Esophagus muscularis mucosa (tissue), 4 donors: ENCODE results near the gene APOD. TPM values are rescaled to one million over a fixed set of nuclear protein-coding genes. Genes with fewer than 3 reads are reported as not detected.

ENCODE experiments used
- DNase-seq: peaks from one replicate; pipeline ENCODE4 v3.0.0-alpha.2; 2017; ENCODE audit errors: extremely low spot score
- H3K27ac ChIP-seq, 4 donors: fragments of 200-600 bp; sonication (generic); replicated peaks in 1 of 4; 1 replicate in 3 of 4; 2 replicates in 1 of 4; pipeline ENCODE4 v1.5.1; 2016 to 2019; ENCODE audit warnings: mild to moderate bottlenecking in 1 of 4
- H3K27me3 ChIP-seq, 4 donors: fragments of 200-600 bp; sonication (generic); one replicate each; pipeline versions ENCODE4 v1.5.1 to v1.6.0; 2016 to 2019
- H3K36me3 ChIP-seq, 4 donors: fragments of 200-600 bp; sonication (generic); one replicate each; pipeline ENCODE4 v1.5.1; 2016 to 2019
- H3K4me1 ChIP-seq, 4 donors: fragments of 200-600 bp; sonication (generic); one replicate each; pipeline ENCODE4 v1.5.1; 2016 to 2019
- H3K4me3 ChIP-seq, 4 donors: fragments of 200-600 bp; sonication (generic); 1 replicate in 2 of 4; 2 replicates in 2 of 4; pipeline ENCODE4 v1.5.1; 2016 to 2019; ENCODE audit warnings: mild to moderate bottlenecking in 4 of 4, moderate library complexity in 1 of 4
- H3K9me3 ChIP-seq, 4 donors: fragments of 200-600 bp; sonication (generic); 1 replicate in 3 of 4; 2 replicates in 1 of 4; pipeline ENCODE4 v1.5.1; 2016 to 2019
- CTCF ChIP-seq, 3 experiments: fragments of 200-600 bp in 2 of 3; fragments of 450-650 bp in 1 of 3; sonication (generic) in 2 of 3; IDR thresholded peaks; one replicate each; pipeline ENCODE4 v1.5.1; 2017 to 2019; ENCODE audit warnings: antibody characterized with exemption in 3 of 3, mild to moderate bottlenecking in 2 of 3, moderate library complexity in 1 of 3
- EP300 ChIP-seq: sonication (generic); formaldehyde crosslinking; IDR thresholded peaks from one replicate; pipeline ENCODE4 v1.6.1; 2017; ENCODE audit warnings: antibody characterized with exemption
- POLR2A ChIP-seq: fragments of 450-650 bp; IDR thresholded peaks from one replicate; pipeline ENCODE4 v1.6.1; 2017; ENCODE audit warnings: antibody characterized with exemption, moderate library complexity, mild to moderate bottlenecking, low read depth
- POLR2AphosphoS5 ChIP-seq, 2 donors: sonication (generic); formaldehyde crosslinking; IDR thresholded peaks; one replicate each; pipeline ENCODE4 v1.6.1; 2017; ENCODE audit warnings: antibody characterized with exemption in 2 of 2
- WGBS: methylation state at CpG from one replicate; pipeline ENCODE4 v1.1.5; 2018; 5-methylcytosine and 5-hydroxymethylcytosine counted together
- intact Hi-C: fragments of 100-400 bp; cut with DNase I; formaldehyde crosslinking; loops from one replicate; pipeline ENCODE4 v1.15.1; 2023
- total RNA-seq, 4 donors: library from RNA; depleted of rRNA; stranded (reverse); fragments of >200 nt; gene quantifications; one replicate each; pipeline versions ENCODE4 v1.1.0 to v1.2.1, GENCODE V29; 2016

APOD gene
- total RNA-seq, 4 donors from 2014 or later, result 355 to 591 (median 523) TPM

GRCh38 chr3:195553268-195553667 is 30.5 kb downstream of the APOD start:
- intact Hi-C loops, result no loop called here
- DNase-seq, result peak; percentile 60
- TF ChIP-seq CTCF (IDR thresholded peaks at IDR 0.05) (no peak), EP300 (no peak), POLR2AphosphoS5 (IDR thresholded peaks at IDR 0.05) (no peak), POLR2A (no peak)
- Histone ChIP-seq H3K27me3 (peaks cover 0 to 7% (median 0%) of the 10 kb centered on the region in 4 donors), H3K36me3 (no peaks in the 10 kb centered on the region), H3K4me3 (no peak overlapping the region), H3K9me3 (no peaks in the 10 kb centered on the region), H3K4me1 (peaks cover 0 to 18% (median 8%) of the 10 kb centered on the region in 4 donors), H3K27ac (no peak overlapping the region)
- 88% methylated on average over 7 of the region's 7 CpGs for WGBS

DNA sequence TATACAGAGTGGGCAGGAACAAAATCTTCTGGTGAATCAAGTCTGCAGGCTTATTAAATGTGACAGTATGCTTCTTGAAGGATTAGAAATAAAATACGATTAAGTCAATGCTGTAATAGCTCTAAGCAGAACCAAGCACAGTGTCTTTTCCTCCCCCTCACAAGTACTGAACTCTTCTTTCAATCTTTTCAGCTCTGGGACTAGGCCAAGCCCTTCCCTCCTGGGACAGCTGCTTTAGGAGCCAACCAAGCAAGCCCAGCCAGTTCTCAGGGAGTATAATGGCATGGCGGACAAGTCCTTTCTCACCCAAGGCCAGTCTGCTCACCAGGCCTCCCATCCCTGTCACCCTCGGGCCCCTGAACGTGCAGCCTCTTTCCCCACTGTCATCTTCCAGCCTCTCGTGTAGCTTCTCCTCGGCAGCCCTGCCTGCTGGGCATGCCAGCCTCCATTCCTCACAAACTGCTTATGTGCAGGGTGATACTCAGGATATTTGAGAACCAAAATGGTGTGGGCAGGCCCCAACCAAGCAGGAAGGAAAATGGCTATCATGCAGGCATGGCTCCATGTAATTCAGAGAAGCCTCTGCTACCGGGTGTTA is 32.3 kb downstream of the APOD start:
- H3K4me3 ChIP-seq, result no peak overlapping the region

GRCh38 chr3:195550723-195551122 is 33.0 kb downstream of the APOD start:
- WGBS, result 74% methylated on average over 4 of the region's 4 CpGs
- Histone ChIP-seq H3K36me3 (no peaks in the 10 kb centered on the region), H3K4me3 (no peak overlapping the region), H3K4me1 (peaks cover 2 to 34% (median 24%) of the 10 kb centered on the region in 4 donors), H3K27ac (no peak overlapping the region), H3K9me3 (no peaks in the 10 kb centered on the region), H3K27me3 (no peaks in the 10 kb centered on the region)
- DNase-seq, result no peak
- no peak for TF ChIP-seq CTCF (IDR thresholded peaks at IDR 0.05)
- TF ChIP-seq POLR2A, result no peak
- TF ChIP-seq POLR2AphosphoS5 (IDR thresholded peaks at IDR 0.05), result no peak
- no peak for TF ChIP-seq EP300
- intact Hi-C loops, result no loop called here

More for the DNA sequence above, 32.3 kb downstream of the APOD start:
- no peaks in the 10 kb centered on the region for H3K9me3 ChIP-seq
- DNase-seq, result no peak
- H3K27ac ChIP-seq, result no peak overlapping the region
- intact Hi-C loops, result no loop called here
- H3K36me3 ChIP-seq, result no peaks in the 10 kb centered on the region
- 63% methylated on average over 7 of the region's 7 CpGs for WGBS
- no peak for TF ChIP-seq POLR2AphosphoS5 (IDR thresholded peaks at IDR 0.05)
- TF ChIP-seq EP300, result no peak
- no peak for TF ChIP-seq POLR2A
- no peak for TF ChIP-seq CTCF (IDR thresholded peaks at IDR 0.05)
- H3K4me1 ChIP-seq, result peaks cover 0 to 27% (median 16%) of the 10 kb centered on the region in 4 donors
- H3K27me3 ChIP-seq, result no peaks in the 10 kb centered on the region

DNA sequence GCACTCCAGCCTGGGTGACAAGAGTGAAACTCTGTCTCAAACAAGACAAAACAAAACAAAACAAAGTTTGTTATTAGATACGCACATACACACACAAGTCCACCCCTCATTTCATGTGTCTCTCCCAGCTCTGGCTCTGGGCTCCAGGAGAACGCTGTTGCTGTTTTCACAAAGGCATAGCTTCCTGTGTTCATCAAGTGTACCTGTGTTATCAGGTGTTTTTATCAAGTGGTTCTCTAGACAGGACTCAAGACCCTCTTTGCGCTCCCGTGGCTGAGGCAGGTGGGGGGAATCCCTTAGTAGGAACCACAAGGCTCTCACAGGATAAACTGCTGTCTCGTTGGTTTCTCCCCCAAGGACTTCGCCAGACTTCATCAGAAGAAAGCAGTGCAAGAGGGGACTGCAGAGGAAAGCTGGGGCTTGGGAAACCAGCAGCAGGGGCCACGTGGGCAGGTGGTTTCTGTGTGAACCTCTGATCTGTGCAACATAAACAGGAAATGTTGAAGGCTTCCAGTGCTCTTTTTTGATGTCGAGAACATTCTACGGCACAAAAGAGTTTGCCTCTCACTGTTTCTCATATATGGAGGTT is 33.7 kb downstream of the APOD start:
- TF ChIP-seq CTCF (IDR thresholded peaks at IDR 0.05) (no peak), EP300 (no peak), POLR2AphosphoS5 (IDR thresholded peaks at IDR 0.05) (no peak), POLR2A (no peak)
- no peak overlapping the region for H3K27ac ChIP-seq
- no peaks in the 10 kb centered on the region for H3K27me3 ChIP-seq
- H3K4me1 ChIP-seq, result peaks cover 2 to 41% (median 29%) of the 10 kb centered on the region in 4 donors
- WGBS, result 49% methylated on average over 9 of the region's 9 CpGs
- no peaks in the 10 kb centered on the region for H3K36me3 ChIP-seq
- intact Hi-C loops, result no loop called here
- H3K4me3 ChIP-seq, result no peak overlapping the region
- DNase-seq, result peak; percentile 74
- no peaks in the 10 kb centered on the region for H3K9me3 ChIP-seq
